Amygdala (tissue), 56 donors: Measurements from ENCODE around the gene ZC3H7A.
A peak's percentile ranks its signal among the peaks of the same experiment; 100 is the strongest.

Experiments
- DNase-seq, 56 donors: peaks; one replicate each; lab custom pipeline; 2025; lab: John Stamatoyannopoulos, UW

ZC3H7A gene

DNA sequence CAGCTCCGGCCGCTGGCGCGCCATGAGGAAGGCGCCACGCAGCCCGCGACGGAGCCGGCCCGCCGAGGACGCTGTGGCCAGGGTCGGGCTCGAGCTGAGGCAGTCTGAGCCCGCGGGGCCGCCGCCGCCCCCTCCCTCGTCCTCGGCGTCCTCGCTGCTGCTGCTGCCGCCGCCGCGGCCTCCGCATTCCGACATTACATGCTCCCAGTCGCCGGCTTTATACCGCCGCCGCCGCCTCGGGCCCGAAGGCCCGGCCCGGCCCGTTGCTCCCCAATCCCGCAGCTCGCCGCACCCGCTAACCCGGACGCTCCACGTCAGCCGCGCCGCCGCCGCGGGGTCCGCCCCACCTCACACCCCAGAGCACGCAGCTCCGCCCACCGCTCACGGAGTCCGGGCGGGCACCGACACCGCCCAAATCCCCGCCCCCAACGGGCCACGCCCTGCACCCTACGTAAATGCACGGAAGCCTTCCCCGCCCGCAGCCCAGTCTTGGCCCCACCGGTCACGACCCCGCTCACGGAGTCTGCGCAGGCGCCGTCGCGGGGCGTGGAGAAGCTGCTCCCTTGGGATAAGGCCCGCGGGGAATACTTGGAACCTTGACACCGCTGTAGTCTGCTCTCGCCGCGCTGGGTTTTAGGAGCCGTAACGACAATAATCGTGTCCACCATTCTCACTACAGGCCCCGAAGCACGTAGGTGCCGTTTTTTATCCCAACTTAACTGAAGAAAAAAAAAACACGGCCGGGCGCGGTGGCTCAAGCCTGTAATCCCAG, 54.3 kb downstream of the ZC3H7A start, which contains the start of gene TXNDC11:
Gene TXNDC11 (minus strand): TSS at position 322 of the 772 bp plus-strand sequence. CDS start 127 bp downstream, at position 195.
- DNase-seq, result peak; percentile 85 to 100 (median 98)

- DNase-seq, result peak in 8 of 56 donors; percentile 11 to 62 (median 44)
Measured at GRCh38 chr16:11742093-11742535, 54.9 kb downstream of the ZC3H7A start.

DNA sequence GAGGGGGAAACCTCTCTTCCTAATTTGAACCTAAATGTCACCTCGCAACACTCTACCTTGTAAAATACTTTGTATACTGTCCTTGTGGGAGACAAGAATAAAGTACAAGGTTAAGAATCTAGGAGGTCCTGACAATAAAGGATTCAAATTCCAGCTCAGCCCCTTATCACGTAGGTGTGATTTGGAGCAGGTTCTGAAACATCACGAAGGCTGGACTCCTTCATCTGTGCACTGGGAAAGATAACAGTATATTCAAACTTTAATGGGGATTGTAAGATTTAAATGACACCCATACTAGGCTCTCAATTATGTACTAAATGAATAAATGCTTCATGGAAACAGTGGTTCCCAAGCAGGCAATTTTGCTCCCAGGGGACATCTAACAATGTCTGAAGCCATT, 56.5 kb downstream of the ZC3H7A start:
- DNase-seq, result no peak

DNA sequence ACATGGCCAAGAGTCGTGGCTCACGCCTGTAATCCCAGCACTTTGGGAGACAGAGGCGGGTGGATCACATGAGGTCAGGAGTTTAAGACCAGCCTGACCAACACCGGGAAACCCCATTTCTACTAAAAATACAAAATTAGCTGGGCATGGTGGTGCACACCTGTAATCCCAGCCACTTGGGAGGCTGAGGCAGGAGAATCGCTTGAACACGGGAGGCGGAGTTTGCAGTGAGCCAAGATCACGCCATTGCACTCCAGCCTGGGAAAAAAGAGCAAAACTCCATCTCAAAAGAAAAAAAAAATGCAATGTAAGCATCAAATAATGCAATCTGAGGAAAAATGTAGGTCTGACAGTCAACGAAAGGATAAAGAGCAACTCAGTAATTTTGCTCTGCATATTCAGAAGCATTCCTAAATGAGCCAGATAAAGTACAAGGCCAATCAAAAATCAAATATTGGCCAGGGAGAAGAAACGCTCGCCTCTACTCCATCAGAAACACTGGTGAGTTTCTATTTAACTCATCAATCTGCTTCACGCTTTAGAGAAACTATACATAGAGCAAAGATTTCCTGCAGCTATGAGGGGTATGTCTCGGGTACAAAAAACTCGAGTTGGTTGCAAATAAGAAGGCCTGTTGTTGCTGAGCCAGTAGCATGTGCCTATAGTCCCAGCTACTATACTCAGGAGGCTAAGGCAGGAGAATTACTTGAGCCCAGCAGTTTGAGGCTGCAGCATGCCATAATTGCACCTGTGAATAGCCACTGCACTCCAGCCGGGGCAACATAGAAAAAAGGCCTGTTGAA, 58.1 kb downstream of the ZC3H7A start:
- no peak for DNase-seq

- DNase-seq, result no peak
Measured at GRCh38 chr16:11737713-11738112, 59.3 kb downstream of the ZC3H7A start.

- DNase-seq, result no peak
Measured at GRCh38 chr16:11736903-11737302, 60.2 kb downstream of the ZC3H7A start.

- no peak for DNase-seq
Measured at GRCh38 chr16:11735787-11736186, 61.3 kb downstream of the ZC3H7A start.

GRCh38 chr16:11734653-11735043, 62.4 kb downstream of the ZC3H7A start:
- DNase-seq, result peak in 2 of 56 donors; percentile 1 to 4

- peak in 4 of 56 donors; percentile 4 to 18 (median 13) for DNase-seq
Measured at GRCh38 chr16:11734025-11734652, 62.9 kb downstream of the ZC3H7A start.

- no peak for DNase-seq
Measured at GRCh38 chr16:11731222-11731621, 65.8 kb downstream of the ZC3H7A start.

GRCh38 chr16:11729787-11730186, 67.3 kb downstream of the ZC3H7A start:
- DNase-seq, result no peak

DNA sequence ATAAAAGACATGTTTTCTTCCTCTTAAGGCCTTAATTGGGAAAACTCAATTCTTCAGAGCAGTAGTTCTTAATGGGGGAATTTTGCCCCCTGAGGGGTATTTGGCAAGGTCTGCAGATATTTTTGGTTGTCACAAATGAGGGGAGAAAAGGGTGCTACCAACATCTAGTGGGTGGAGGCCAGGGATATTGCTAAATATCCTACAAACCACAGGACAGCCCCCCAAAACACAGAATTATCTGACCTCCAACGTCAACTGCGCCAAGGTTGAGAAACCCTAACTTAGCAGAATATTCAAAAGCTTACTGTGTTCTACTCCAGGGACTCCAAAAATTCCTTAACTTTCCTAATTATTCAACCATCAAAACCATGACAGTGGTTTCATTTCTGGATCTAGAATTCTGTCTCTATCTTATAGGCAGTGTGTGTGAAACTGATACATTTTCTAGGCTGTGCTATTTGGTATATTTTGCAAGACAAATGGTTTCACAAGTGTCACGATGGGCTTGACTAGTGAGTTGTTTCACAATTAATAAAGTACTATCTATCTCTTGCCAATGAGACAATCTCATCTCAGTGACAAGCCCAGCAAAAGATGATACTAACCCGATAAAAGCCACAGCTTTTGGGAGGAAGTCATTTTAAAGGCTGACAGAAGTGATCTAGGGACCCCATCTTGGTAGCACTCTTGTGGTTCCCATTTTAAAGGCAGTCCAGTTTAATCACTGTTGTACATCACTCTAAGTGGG, 69.1 kb downstream of the ZC3H7A start:
- DNase-seq, result no peak

- no peak for DNase-seq
Measured at GRCh38 chr16:11726008-11726407, 71.0 kb downstream of the ZC3H7A start.

- no peak for DNase-seq
Measured at GRCh38 chr16:11725457-11725856, 71.6 kb downstream of the ZC3H7A start.

GRCh38 chr16:11722468-11722808, 74.6 kb downstream of the ZC3H7A start:
- DNase-seq, result no peak

DNA sequence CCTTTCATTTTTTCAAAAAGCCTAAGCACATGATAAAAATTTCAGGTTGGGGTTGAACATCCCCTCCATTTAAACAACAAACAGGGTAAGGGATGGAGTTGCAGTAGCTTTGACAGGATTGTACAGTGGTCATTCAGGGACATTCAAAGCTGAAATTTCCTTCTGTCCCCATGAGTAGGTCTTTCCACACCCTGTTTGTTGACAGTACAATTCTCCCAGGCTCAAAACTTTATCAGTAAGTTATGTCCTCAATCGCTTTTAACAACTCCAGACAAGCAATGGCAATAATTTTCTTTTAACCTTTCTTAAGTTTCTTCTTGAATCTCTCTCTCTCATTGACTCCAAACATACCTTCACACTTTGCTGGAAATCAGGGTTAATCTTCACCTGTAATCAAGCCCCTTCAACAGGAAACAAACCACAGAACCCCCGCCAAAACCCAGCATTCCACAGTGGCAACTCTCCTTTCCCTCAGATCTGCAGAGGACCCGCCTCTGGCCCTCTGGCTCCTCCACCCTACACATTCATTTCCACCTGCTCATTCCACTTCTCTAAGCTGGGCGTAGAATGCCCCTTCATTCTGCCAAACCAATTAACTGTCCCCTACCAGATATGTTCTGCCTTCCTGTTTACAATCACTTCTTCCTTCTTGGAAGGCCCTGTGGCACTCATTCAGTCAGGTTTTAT, 75.1 kb downstream of the ZC3H7A start:
- no peak for DNase-seq

GRCh38 chr16:11719762-11720161, 77.3 kb downstream of the ZC3H7A start:
- DNase-seq, result no peak

DNA sequence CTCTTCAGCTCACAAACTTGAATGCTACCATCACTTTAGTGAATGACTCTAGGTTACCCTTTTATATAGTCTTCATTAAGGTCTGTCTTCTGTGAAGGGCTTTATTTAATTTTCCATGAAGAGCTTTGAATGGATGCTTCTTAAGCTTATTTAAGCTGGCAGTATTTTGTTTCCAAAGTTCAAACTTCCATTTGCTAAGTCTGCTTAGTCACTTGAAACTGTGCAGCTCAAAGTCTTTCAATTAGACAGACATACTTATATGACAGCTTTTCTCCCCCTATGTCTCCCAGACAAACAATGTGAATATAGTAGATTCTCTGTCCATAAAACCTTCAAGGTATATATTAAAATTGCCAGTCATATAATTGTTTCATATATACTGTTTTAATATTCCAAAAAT, 77.9 kb downstream of the ZC3H7A start:
- no peak for DNase-seq

- no peak for DNase-seq
Measured at GRCh38 chr16:11717811-11718210, 79.2 kb downstream of the ZC3H7A start.

- no peak for DNase-seq
Measured at GRCh38 chr16:11716336-11716735, 80.7 kb downstream of the ZC3H7A start.
